Neural progenitor cell (in vitro differentiated cells): ENCODE results near the gene PLD2. TPM values are rescaled to one million over a fixed set of nuclear protein-coding genes. Genes with fewer than 3 reads are reported as not detected.

Experiments
- DNase-seq: peaks from one replicate; pipeline ENCODE4 v3.0.0-alpha.2; 2016; ENCODE audit warnings: low spot score
- H2AFZ ChIP-seq: fragments of 200-600 bp; sonication (generic); replicated peaks from 2 replicates; pipeline ENCODE4 v1.6.1; 2016; ENCODE audit warnings: antibody characterized with exemption
- H3F3A ChIP-seq: fragments of 200-600 bp; sonication (generic); 2 replicates; pipeline ENCODE4 v1.6.1; 2016; ENCODE audit warnings: antibody characterized with exemption, low read depth
- H3K27ac ChIP-seq: fragments of 200-600 bp; sonication (generic); 2 replicates; pipeline ENCODE4 v1.5.1; 2016; ENCODE audit warnings: mild to moderate bottlenecking
- H3K27me3 ChIP-seq: fragments of 200-600 bp; sonication (generic); 2 replicates; pipeline ENCODE4 v1.6.1; 2016; ENCODE audit warnings: mild to moderate bottlenecking, moderate library complexity
- H3K36me3 ChIP-seq: fragments of 200-600 bp; sonication (generic); 2 replicates; pipeline ENCODE4 v1.5.1; 2016
- H3K4me1 ChIP-seq: fragments of 200-600 bp; sonication (generic); 2 replicates; pipeline ENCODE4 v1.6.1; 2016; ENCODE audit warnings: mixed run types
- H3K4me2 ChIP-seq: fragments of 200-600 bp; sonication (generic); 2 replicates; pipeline ENCODE4 v1.6.1; 2016
- H3K4me3 ChIP-seq: fragments of 200-600 bp; sonication (generic); 2 replicates; pipeline ENCODE4 v1.5.1; 2016
- H3K79me2 ChIP-seq: fragments of 200-600 bp; sonication (generic); 2 replicates; pipeline ENCODE4 v1.6.1; 2016; ENCODE audit warnings: low read depth
- H3K9ac ChIP-seq: fragments of 200-600 bp; sonication (generic); 2 replicates; pipeline ENCODE4 v1.6.1; 2016
- H3K9me3 ChIP-seq: fragments of 200-600 bp; sonication (generic); 2 replicates; pipeline ENCODE4 v1.5.1; 2016; ENCODE audit warnings: low read depth
- H4K20me1 ChIP-seq: fragments of 200-600 bp; sonication (generic); 2 replicates; pipeline ENCODE4 v1.6.1; 2016; ENCODE audit warnings: low read depth
- H3K27ac Mint-ChIP-seq: 3 replicates; pipeline ENCODE4 v1.8.0; 2021; ENCODE audit warnings: mixed read lengths
- H3K27me3 Mint-ChIP-seq: 2 replicates; pipeline ENCODE4 v1.8.0; 2022; ENCODE audit warnings: low read depth, mild to moderate bottlenecking, inconsistent platforms, moderate library complexity, mixed read lengths; ENCODE audit not compliant: insufficient read depth
- H3K36me3 Mint-ChIP-seq: 3 replicates; pipeline ENCODE4 v1.8.0; 2021; ENCODE audit warnings: mixed read lengths
- H3K4me1 Mint-ChIP-seq: 3 replicates; pipeline ENCODE4 v1.8.0; 2021; ENCODE audit warnings: mixed read lengths
- H3K4me3 Mint-ChIP-seq: 3 replicates; pipeline ENCODE4 v1.8.0; 2021; ENCODE audit warnings: mild to moderate bottlenecking, moderate library complexity, mixed read lengths
- H3K9me3 Mint-ChIP-seq: 3 replicates; pipeline ENCODE4 v1.8.0; 2020; ENCODE audit warnings: mixed read lengths
- EZH2 ChIP-seq: fragments of 200-600 bp; sonication (generic); IDR thresholded peaks from 2 replicates; pipeline ENCODE4 v1.6.1; 2017; ENCODE audit warnings: antibody characterized with exemption, mild to moderate bottlenecking, moderate library complexity
- EZH2phosphoT487 ChIP-seq: fragments of 200-600 bp; sonication (generic); IDR thresholded peaks from 2 replicates; pipeline ENCODE4 v1.6.1; 2017; ENCODE audit warnings: antibody characterized with exemption
- total RNA-seq: library from RNA; depleted of rRNA; stranded (reverse); fragments of >200 nt; gene quantifications from 2 replicates; pipeline ENCODE4 v1.2.3, GENCODE V29; 2015; ENCODE audit warnings: low replicate concordance
- TF ChIP-seq, protein P1 (sequence below): fragments of 200-600 bp; sonication (generic); IDR thresholded peaks from 2 replicates; pipeline ENCODE4 v1.5.1; 2017; ENCODE audit warnings: antibody characterized with exemption, mild to moderate bottlenecking

The PLD2 gene
- total RNA-seq, 1 donor from 2014 or later, result 23.8 TPM

DNA sequence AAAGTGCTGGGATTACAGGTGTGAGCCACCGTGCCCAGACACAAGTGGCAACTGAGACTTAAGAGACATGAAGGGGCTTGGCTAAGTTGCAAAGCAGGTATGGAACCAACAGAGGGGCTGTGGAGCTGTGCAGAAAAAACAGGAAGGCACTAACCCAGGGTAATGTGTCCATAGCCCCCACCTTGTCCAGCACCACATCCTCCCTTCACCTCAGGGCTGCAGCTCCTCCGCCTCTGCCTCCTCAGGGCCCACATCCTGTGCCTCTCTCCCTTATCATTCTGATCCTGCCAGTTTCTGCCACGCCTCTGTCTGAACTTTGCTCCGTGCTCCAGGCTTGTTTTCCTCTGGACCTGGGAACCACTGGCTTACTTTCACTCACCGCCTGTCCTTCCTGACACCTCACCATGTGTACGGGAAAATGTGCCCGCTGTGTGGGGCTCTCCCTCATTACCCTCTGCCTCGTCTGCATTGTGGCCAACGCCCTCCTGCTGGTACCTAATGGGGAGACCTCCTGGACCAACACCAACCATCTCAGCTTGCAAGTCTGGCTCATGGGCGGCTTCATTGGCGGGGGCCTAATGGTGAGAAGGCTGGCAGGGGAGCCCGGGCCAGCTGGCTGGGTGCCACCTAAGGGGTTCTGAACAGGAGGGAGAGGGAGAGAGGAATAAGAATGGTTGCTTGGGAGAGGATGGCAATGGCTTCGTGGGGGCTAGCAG, 35.3 kb upstream of the PLD2 start, which contains the start of gene TM4SF5:
Gene TM4SF5, plus strand, starts transcription at position 368 of the 716 bp plus-strand sequence. Its CDS starts 37 bp downstream, at position 405.
- no peaks in the 10 kb centered on the region for H3K9me3 ChIP-seq
- no peaks in the 10 kb centered on the region for H3K36me3 Mint-ChIP-seq
- H3K4me2 ChIP-seq, result no peak within 1 kb of the TSS
- H3K9ac ChIP-seq, result no peak within 1 kb of the TSS
- TF ChIP-seq EZH2phosphoT487 (no peak), EZH2 (no peak)
- TF ChIP-seq, protein P1, sequence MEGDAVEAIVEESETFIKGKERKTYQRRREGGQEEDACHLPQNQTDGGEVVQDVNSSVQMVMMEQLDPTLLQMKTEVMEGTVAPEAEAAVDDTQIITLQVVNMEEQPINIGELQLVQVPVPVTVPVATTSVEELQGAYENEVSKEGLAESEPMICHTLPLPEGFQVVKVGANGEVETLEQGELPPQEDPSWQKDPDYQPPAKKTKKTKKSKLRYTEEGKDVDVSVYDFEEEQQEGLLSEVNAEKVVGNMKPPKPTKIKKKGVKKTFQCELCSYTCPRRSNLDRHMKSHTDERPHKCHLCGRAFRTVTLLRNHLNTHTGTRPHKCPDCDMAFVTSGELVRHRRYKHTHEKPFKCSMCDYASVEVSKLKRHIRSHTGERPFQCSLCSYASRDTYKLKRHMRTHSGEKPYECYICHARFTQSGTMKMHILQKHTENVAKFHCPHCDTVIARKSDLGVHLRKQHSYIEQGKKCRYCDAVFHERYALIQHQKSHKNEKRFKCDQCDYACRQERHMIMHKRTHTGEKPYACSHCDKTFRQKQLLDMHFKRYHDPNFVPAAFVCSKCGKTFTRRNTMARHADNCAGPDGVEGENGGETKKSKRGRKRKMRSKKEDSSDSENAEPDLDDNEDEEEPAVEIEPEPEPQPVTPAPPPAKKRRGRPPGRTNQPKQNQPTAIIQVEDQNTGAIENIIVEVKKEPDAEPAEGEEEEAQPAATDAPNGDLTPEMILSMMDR, result no peak
- H3K9me3 Mint-ChIP-seq, result no peaks in the 10 kb centered on the region
- no peaks in the 10 kb centered on the region for H3K79me2 ChIP-seq
- H3K4me1 ChIP-seq, result no peaks in the 10 kb centered on the region
- no peaks in the 10 kb centered on the region for H4K20me1 ChIP-seq
- no peak within 1 kb of the TSS for H3K27ac ChIP-seq
- no peaks in the 10 kb centered on the region for H3F3A ChIP-seq
- peaks cover 9% of the 10 kb centered on the region for H3K27me3 Mint-ChIP-seq
- no peak for DNase-seq
- no peaks in the 10 kb centered on the region for H3K27me3 ChIP-seq
- no peak within 1 kb of the TSS for H2AFZ ChIP-seq
- no peaks in the 10 kb centered on the region for H3K36me3 ChIP-seq
- H3K27ac Mint-ChIP-seq, result no peak within 1 kb of the TSS
- H3K4me3 ChIP-seq, result no peak within 1 kb of the TSS
- no peaks in the 10 kb centered on the region for H3K4me1 Mint-ChIP-seq
- no peak within 1 kb of the TSS for H3K4me3 Mint-ChIP-seq

DNA sequence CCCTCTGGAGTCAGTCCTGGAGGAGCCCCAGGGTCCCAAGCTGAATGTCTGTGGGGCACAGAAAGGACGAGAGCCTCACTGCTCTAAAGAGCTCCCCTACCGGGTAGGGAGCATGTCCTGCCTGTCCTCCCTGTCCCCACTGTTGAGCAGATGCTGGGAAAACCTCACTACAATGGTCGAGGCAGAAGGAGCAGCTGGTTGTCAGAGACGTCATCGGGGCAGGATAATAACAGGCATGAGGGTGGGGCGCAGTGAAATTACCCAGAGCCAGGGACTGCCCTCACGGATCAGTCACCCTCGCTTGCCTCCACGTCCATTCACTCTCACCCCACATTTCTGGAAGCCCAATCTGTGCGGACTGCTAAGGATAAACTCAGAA, 34.7 kb upstream of the PLD2 start:
- Mint-ChIP-seq H3K27me3 (peaks cover 9% of the 10 kb centered on the region), H3K4me1 (no peaks in the 10 kb centered on the region), H3K4me3 (no peak overlapping the region), H3K36me3 (no peaks in the 10 kb centered on the region), H3K27ac (no peak overlapping the region), H3K9me3 (no peaks in the 10 kb centered on the region)
- Histone ChIP-seq H3K4me1 (no peaks in the 10 kb centered on the region), H3K9ac (no peak overlapping the region), H3K4me3 (no peak overlapping the region), H3K79me2 (no peaks in the 10 kb centered on the region), H2AFZ (no peak overlapping the region), H3K27me3 (no peaks in the 10 kb centered on the region), H3K36me3 (no peaks in the 10 kb centered on the region), H3K4me2 (no peak overlapping the region), H3F3A (no peaks in the 10 kb centered on the region), H4K20me1 (no peaks in the 10 kb centered on the region), H3K27ac (no peak overlapping the region), H3K9me3 (no peaks in the 10 kb centered on the region)
- TF ChIP-seq, protein P1, result no peak
- TF ChIP-seq EZH2 (no peak), EZH2phosphoT487 (no peak)
- DNase-seq, result no peak

DNA sequence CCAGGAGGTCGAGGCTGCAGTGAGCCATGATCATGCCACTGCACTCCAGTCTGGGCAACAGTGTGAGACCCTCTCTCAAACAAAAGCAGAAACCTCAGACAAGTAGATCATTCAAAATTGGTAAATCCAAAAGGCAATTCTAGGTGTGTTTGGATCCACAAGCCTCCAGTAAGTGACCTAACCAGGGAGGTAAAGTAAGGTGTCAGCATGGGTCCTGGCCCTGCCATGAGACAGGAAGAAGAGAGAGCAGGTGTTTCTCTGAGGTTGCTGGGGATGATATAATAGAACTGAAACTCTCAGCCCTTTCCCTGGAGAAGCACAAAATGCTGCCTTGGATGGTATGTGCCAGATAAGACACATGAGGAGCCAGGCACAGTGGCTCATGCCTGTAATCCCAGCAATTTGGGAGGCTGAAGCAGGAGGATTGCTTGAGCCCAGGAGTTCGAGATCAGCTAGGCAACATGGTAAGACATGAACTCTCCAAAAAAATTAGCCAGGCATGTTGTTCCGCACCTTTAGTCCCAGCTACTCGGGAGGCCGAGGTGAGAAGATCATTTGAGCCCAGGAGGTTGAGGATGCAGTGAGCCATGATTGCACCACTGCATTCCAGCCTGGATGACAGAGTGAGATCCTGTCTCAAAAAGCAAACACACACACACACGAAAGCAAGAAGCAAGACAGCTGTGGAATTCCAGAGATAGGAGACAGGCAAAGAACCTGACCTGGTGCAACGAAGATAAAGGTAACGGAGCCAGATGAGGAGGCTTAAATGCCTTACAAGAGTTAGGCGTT, 28.8 kb upstream of the PLD2 start:
- no peaks in the 10 kb centered on the region for H3K9me3 Mint-ChIP-seq
- H4K20me1 ChIP-seq, result no peaks in the 10 kb centered on the region
- no peaks in the 10 kb centered on the region for H3K9me3 ChIP-seq
- DNase-seq, result no peak
- no peak overlapping the region for H2AFZ ChIP-seq
- H3K4me3 Mint-ChIP-seq, result no peak overlapping the region
- no peak overlapping the region for H3K27ac Mint-ChIP-seq
- no peaks in the 10 kb centered on the region for H3K4me1 ChIP-seq
- no peaks in the 10 kb centered on the region for H3F3A ChIP-seq
- no peak overlapping the region for H3K27ac ChIP-seq
- peaks cover 9% of the 10 kb centered on the region for H3K27me3 Mint-ChIP-seq
- H3K27me3 ChIP-seq, result peaks cover 20% of the 10 kb centered on the region
- TF ChIP-seq EZH2phosphoT487 (no peak), EZH2 (no peak)
- TF ChIP-seq, protein P1, result no peak
- H3K4me3 ChIP-seq, result no peak overlapping the region
- H3K4me1 Mint-ChIP-seq, result no peaks in the 10 kb centered on the region
- H3K36me3 ChIP-seq, result no peaks in the 10 kb centered on the region
- no peak overlapping the region for H3K9ac ChIP-seq
- no peaks in the 10 kb centered on the region for H3K36me3 Mint-ChIP-seq
- no peaks in the 10 kb centered on the region for H3K79me2 ChIP-seq
- no peak overlapping the region for H3K4me2 ChIP-seq
